ENCODE measurements around the gene SLC36A2.

DNA sequence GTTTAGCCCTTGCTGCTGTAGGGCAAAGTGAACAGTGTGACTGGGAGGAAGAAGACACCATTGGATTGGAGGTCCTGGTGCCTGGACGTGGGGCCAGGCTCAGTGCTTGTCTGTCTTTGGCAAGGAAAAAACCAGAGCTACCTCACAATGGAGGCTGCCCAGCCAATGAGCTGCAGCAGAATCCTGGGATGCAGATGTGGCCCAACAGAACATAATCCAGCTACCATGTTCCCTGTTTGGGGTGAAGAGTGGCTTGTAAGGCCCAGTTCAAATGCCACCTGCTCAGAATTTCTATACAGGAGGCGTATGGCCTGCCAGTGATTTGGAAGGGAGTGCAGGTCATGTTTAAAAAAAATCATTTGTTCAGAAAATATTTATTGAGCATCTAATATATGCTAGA lies 43.7 kb downstream of the SLC36A2 start, which contains the start of gene SLC36A3:
- no peak for TF ChIP-seq POLR2AphosphoS5 (IDR thresholded peaks at IDR 0.05; ENCODE audit: borderline replicate concordance, low read depth, low read length)
- TF ChIP-seq EZH2 (IDR thresholded peaks at IDR 0.05): no peak
- TF ChIP-seq FOXP2 (optimal IDR thresholded peaks at IDR 0.05; ENCODE audit: control extremely low read depth, extremely low read length, insufficient read depth): no peak

Measured in SK-N-MC (cell line).